Stimulated activated CD4-positive, alpha-beta T cell treated with anti-CD3 and anti-CD28 coated beads, Interleukin-12 subunit alpha, Interleukin-12 subunit beta, amount 100 ng/mL, for 48 hours (primary cell): ENCODE data around the gene SLC22A3.
"Not testable (repeated sequence)": the region's sequence is repeated elsewhere in the genome, so short reads cannot be mapped to it uniquely, and the experiment has no call there.

ENCODE experiments used
- DNase-seq, 3 donors: peaks; one replicate each; pipeline ENCODE4 v3.0.0-alpha.2; 2020; ENCODE audit warnings: low read depth in 2 of 3, low spot score in 1 of 3

Gene SLC22A3

DNA sequence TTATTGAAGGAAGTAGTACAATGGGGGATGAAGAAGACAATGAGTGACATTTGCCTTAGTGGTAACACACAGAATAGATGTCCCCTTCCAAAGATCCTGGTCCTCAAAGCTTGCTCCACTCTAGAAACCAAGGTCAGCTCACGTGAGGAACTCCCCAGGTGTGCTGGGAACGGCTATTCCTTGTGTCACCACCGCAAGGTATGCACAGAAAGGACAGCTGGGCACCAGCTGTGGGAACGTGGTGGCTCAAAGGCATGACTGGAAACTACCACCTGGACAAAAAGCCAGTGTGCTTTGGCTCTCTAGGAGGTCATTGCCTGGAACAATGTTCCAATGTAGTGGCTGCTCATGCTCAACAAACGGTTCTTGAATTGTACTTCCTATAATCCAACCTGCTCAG, 94.0 kb downstream of the SLC22A3 start:
- DNase-seq = no peak

DNA sequence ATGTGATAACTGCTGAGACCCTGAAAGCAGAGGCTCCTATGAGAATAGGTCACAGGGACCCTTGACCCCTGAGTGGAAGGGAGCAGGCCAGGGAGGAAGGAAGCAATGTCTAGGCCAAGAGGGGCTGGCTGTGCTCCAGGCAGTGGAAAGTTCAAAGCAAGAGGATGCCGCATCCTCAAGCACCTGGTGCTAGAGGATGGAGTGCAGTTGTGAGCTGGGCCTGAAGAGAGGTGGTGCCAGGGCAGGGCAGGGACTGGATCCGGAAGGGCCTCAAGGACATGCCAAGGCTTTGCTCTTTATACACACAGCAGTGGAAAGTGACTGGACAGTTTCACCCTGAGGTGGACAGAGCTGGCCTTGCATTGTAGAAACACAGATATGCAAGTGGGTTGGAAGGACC, 97.0 kb downstream of the SLC22A3 start:
- no peak for DNase-seq

DNA sequence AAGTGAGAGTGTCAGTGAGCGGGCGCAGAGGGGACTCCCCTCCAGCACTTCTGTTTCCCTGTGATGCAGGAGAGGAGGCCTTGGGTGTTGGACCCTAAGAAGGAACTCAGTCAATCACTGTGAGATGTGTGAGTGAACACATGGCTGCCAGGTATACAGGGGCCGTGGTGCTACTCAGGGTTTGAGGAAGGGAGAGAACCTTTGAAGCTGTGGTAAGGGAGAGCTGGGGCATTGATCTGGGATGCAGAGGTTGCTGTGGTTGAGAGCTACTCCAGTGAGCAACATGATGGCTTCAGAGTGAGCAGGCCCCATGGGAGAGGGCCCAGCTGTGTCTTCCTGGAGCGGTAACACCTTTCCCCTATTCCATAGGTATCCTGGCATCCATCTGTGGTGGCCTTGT, 99.2 kb downstream of the SLC22A3 start:
- no peak for DNase-seq

DNA sequence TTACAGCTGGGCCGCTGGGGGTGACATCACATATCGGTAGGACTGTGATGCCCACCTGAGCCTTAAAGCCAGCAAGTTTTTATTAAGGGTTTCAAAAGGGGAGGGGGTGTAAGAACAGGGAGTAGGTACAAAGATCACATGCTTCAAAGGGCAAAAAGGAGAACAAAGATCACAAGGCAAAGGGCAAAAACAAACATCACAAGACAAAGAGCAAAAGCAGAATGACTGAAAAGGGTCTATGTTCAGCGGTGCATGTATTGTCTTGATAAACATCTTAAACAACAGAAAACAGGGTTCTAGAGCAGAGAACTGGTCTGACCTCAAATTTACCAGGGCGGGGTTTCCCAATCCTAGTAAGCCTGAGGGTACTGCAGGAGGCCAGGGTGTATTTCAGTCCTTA, 101.6 kb downstream of the SLC22A3 start:
- DNase-seq = not testable (repeated sequence)

DNA sequence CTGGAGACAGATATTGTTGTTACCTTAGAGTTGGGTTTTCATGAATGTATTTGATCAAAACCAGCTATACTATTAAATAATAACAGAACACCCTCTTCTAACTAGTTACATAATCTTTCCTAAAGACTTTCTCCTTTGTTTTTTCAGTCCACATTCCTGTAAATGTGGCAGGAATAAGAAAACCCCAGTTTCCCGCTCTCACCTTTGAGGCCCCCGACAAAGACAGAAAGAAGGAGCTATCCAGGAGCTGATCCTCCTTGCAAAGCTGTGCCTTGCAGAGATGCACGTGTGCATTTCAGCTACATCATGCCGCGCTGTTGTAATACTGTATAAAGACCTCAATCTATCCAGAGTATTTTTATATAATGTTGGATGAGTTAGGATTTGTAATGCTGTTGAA, 102.7 kb downstream of the SLC22A3 start:
- DNase-seq = no peak

DNA sequence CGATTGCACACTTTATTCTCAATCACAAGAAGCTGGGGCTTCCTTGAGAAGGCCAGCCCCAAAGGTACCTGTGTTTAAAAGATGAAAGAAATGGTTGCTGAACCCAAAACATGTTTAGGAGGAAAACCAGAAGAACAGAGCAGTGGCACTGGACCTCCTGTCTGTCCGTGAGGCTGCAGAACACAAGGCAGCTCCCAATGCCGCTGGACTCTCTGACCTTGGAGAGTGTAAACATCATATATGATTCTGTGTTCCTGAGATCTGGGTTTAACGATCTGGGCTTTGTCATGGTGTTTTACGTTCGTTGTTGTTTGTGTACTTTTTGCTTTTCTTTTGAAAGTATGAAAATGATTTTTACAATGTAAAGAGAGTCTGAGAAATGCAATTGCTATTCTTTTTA, 106.1 kb downstream of the SLC22A3 start:
- no peak for DNase-seq

DNA sequence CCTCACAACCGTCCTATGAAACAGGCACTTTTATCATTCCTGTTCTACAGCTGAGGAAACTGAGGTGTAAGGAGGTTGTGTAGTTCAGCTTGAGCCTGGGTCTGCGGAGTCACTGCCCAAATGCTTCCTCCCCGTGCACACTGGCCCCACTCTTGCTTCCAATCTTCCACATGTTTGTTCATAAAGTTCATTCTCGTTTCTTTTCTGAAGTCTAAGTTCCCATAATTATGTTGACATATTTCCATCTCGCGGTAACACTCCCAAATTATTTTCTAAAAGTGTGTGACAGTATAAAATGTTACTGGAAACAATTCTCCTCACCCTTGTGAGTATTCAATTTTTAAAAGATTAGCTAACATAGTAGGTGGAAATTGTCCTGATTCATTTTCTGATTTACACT, 106.9 kb downstream of the SLC22A3 start:
- DNase-seq = no peak

DNA sequence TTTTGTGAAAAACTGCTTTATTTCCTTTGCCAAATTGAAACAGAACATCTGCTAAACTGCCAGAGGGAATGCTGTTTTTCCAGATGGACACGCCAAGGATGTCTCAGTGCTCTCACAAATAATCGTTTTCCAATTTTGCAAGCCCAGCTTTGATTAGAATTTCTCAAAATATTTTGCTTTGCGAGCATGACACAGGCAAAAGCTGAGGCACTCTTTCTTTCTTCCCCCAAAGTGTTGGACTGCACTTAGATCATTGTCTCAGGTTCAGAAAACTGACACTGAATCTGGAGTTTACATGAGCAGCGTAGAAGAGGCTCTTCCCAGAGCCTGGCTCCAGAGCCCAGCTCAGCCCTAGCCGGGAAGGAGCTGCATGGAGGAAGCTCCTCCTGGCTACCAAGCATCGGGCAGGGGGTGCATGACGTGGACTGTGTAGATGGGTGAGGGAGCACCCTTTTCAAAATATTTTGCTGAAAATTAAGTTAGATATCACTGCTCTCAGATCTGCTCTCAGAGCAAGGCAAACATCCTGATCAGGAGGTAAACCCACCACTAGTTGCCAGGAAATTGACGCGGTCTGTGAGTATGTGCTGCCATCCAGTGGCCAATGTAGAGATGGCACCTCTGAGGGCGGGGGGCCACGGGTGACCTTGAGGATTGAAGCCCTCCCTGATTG, 107.5 kb downstream of the SLC22A3 start:
- DNase-seq = peak; percentile 37 to 69 (median 46)

DNA sequence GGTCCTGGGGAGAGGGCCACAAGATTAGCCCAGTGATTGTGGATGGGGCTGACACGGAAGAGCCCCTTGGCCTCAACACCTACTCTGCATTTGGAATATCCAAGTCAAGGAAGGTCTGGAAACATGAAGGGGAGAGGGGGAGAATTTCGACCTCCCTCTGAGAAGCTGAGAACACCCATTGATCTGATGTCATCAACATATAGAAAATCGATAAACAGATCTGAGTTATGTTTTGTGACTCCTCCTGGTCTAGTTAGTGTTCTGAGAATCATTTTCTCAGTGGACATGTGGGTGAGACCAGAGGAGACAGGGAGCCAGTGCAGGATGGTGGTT, 108.0 kb downstream of the SLC22A3 start:
- DNase-seq = no peak

DNA sequence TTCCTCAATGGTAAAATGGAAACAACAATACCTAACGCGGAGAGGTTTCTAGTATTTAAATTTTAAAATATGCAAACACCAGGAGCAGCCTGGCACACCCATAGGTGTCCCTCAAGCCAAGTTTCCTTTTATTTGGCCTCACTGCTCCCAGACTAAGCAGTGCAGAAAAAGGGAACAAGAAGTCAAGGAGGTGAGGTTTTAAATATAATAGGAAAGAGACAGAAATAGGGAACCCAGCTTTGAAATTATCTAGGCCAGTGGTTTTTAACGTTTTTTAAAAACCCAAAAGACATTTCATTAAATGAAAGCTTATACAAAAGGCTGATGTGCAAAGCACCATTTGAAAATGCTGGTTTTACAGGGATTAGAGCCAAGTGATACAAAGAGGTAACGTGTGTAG, 109.6 kb downstream of the SLC22A3 start:
- DNase-seq = no peak

DNA sequence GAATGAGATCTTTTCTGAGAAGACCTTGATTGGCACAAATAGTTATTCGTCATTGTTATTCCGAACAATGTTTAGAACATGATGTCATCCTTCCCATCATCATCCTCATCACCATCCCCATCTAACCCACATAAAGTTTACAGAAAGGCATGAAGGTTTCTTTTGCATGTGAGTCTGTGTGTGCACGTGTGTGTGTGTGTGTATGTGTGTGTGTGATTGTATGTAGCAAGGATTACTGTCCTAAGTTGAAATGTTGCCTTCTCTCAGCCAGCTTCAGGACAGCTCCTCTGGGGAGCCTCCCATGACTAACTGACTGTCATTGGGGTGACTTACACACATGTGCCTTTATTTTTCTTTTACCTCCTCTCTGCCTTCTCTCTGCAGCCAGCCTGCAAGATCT, 113.5 kb downstream of the SLC22A3 start:
- DNase-seq = no peak

DNA sequence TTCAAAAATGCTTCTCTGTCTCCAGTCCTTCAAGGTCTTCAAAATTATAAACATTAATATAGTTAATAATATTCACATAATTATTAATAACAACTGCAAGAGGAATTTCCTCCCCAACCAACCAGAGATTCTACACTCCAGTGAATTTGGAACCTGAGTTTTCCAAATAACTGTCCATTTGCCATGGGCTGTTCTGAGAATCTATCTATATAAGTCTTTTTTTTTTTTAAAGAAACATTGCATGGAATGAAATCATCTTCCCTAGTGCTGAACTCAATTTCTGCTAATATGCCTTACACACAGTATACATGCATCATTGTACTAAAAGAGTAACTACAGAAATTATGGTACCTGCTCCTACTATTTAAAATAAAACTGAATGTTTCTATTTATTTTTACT, 113.9 kb downstream of the SLC22A3 start:
- no peak for DNase-seq

DNA sequence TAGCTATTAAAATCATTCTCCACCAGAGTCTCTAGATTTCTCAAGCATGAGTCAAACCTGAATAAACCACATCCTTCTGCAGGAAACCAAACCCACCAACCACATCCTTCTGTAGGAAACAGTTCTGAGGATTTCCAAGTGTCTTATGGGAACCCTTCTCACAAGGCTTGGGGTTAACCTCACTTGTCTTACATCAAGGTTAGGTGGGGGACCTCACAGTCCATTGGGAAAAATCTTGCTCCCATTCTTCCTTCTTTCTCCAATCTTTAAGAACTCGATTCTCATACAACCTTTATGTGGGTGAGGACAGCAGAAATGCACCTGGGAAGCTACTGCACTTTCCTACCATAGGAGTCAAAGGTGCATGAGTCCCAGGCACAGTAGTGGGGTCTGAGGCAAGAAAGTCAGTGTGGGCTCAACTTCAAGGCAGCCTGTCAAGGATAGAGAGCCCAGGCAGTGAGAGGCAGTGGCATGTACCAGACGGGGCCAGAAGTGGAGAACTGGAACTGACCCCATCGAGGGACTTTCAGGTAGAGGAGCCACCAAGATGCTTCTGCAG, 114.5 kb downstream of the SLC22A3 start:
- DNase-seq = peak; percentile 15 to 55 (median 16)

DNA sequence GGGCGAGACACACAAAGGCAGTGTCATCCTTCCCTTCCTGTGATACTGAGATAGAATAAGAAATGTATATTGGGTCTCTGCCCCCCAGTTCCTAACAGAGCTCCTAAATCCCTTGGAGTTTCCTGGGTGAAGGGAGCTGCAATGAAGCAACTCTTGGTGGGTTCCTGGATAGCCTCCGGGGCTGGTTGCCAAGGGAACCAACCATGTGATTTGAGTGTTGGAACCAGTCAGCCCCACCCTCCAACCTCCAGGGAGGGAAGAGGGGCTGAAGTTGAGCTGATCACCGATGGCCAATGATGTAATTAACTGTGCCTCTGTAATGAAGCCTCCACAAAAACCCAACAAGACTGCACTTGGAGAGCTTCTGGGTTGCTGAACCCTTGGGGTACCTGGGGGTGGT, 116.6 kb downstream of the SLC22A3 start:
- no peak for DNase-seq

DNA sequence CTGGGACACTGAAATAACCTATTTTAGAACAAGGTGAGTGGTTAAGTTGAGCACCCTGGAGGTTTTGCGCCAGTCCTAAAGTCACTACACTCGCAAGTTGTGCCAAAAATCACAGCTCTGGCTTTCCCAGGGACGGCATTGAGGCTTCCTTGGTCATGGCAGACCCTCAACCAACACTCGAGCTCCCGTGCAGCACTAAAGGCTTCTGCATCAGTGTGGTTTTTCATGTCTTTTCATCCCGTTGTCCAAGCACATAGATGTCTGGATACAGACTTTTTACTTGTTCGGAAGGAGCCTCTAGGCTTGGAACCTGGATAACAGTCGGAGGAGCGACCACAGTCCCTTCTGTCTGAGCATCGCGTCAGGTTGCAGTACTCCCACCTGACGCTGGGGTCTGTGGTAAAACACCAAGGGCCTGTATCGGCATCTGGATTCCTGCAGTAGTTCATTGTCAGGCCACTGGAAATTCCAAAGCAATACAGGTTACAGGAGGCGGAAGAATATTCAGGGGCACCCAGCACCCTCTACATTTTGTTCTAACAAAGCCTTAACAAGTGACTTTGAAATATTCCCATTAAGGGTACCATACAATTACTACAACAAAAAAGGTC, 119.2 kb downstream of the SLC22A3 start:
- not testable (repeated sequence) for DNase-seq

DNA sequence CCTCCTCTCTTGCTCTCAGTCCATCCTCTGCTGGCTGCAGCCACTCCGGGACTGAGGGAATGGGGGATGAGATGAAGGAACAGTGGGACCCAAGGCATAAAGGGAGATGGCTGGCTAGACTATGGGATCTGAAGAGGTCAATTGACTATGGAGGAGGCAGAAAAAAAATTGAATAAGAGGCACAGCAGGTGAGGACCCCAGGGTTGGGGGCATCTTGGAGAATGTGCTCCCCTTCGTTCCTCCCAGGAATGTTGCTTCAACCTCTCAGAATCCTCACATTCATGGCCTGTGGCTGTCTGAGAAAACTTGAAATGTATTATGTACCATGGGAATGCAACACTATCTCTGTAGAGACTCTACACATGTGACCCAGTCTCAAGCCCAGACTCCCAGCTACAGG, 121.0 kb downstream of the SLC22A3 start:
- DNase-seq = no peak

DNA sequence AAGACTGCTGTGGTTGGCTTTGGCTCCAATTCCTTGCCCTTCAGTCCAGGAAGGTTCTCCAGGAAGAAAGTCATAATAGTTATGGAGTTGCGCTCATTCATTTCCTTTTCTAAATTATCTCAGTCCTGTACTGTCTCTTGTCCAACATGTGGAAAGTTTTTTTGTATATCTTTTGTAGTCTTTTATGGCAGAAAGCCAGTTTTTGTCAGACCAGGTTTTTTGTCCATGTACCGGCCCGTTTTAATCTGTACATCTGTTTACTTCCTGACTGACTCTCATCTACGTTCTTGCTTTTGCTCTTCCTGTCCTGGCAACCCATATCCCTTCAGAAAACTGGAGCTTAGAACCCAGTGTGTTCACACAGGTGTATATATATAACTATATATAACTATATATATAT, 127.9 kb downstream of the SLC22A3 start:
- not testable (repeated sequence) for DNase-seq

DNA sequence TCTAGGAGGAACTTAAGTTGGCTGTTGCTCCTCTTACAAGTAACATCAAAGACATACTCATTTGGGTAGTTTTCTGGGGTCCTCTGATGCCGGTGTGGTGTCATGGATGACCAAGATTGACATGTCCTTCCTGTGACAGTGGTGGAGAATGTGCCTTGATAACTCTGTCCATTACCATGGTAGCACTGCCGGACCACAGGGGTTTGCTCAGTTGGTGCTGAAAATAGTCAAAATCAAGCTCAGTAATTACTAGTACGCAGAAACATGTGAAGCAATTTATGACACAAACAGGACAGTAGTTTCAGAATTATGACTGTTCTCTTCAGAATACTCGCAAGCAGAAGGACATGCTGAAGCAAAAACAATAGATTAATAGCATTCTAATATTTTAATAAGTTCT, 128.9 kb downstream of the SLC22A3 start:
- DNase-seq = not testable (repeated sequence)

DNA sequence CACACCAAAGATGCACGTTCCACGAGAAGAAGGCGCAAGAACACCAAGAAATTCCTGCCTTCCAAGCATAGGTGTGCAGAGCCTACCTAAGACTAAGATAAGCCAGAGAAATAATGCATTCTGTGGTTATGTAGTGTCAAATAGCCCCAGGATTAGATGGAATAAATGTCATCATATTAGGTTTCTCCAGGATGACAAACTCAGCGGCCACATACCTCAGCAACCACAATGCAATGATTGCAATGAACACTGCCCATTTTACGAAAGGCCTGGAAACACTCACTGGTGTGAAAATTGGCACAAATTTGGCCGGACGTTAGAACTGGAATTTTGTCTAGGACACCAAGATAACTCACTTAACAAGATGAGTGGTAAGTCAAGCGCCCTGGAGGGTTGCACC, 129.7 kb downstream of the SLC22A3 start:
- DNase-seq = no peak

DNA sequence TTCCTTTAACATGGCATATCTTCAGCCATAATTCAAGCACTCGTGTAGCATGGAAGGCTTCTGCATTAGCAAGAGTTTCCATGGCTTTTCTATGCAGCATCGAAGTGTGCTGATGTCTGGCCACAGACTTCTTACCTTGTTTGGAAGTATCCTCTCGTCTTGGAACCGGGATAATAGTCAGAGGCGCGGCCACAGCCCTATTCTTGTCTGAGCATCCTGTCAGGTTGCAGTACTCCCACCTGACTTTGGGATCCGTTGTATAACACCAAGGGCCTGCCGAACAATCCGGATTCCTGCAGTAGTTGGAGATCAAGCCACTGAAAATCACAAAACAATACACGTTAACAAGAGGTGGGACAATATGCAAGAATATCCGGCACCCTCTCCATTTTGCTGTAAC, 138.9 kb downstream of the SLC22A3 start:
- no peak for DNase-seq

DNA sequence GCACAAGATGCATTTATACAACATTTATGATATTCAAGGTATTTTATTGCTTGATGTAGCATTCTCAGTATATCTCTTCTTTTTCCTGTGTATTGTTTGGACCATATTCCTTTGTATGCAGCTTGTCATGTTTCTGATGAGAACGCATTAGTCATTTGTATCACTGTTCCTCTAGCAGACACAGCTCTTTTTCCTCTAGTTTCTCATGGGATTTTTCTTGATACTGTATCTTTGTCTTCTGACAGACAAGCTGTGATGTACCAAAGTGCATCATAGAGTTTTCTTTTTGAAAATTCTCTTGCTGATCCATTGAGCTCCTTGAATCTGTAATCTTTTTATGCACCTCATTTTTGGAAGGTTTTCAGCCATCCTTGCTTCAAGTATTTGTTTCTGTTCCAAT, 140.9 kb downstream of the SLC22A3 start:
- no peak for DNase-seq

DNA sequence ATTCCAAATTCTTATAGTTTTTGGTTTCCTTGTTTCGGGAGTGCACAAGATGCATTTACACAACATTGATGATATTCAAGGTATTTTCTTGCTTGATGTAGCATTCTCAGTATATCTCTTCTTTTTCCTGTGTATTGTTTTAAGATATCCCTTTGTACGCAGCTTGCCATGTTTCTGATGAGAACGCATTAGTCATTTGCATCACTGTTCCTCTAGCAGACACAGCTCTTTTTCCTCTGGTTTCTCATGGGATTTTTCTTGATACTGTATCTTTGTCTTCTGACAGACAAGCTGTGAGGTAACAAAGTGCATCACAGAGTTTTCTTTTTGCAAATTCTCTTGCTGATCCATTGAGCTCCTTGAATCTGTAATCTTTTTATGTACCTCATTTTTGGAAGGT, 146.4 kb downstream of the SLC22A3 start:
- no peak for DNase-seq

DNA sequence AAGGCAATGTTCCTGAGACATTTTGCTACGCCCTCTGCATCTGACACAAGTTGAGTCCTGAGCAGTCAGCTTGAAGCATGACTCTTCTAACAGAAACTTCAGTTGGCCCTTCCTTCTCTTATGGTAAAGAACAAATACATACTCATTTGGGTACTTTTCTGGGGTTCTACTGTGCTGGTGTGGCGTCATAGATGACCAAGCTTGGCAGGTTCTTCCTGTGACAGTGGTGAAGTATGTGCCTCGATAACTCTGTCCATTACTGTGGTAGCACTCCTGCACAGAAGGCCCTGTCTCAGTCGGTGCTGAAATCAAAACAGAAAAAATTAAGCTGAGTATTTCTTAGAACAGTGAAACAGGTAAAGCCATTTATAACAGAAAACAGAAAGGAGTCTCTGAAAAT, 152.5 kb downstream of the SLC22A3 start:
- DNase-seq = no peak
